Measurements from ENCODE around the gene MAP1LC3A.

GRCh38 chr20:34560614-34561013 is 2.1 kb downstream of the MAP1LC3A start:
- no peak for TF ChIP-seq CTCF (conservative IDR thresholded peaks at IDR 0.05; ENCODE audit: low read length)
- TF ChIP-seq EZH2phosphoT487 (IDR thresholded peaks at IDR 0.05; ENCODE audit: borderline replicate concordance, low read depth, low read length), result no peak
